ENCODE data around the gene PIGQ. TPM values are rescaled to one million over a fixed set of nuclear protein-coding genes. Genes with fewer than 3 reads are reported as not detected.

PIGQ gene
- total and polyA plus RNA-seq, 12 donors, result 13.7 to 43.7 (median 20.2) TPM

GRCh38 chr16:578870-579405 lies 9.2 kb downstream of the PIGQ start:
- 15 to 45% methylated on average over 34 of the region's 34 CpGs for WGBS, 2 donors
- Histone ChIP-seq H3K4me3 (peak overlapping the region in 4 of 10 donors; percentile 15 to 40 (median 34)), H3K9me3 (no peaks in the 10 kb centered on the region), H3K27ac (no peak overlapping the region), H3K36me3 (peaks cover 0 to 44% (median 12%) of the 10 kb centered on the region in 9 donors), H3K27me3 (no peaks in the 10 kb centered on the region), H3K4me1 (peaks cover 0 to 19% (median 6%) of the 10 kb centered on the region in 9 donors)
- peak; percentile 74 to 89 (median 80) for ATAC-seq
- DNase-seq, result peak; percentile 57 to 75
- TF ChIP-seq CTCF (IDR thresholded peaks at IDR 0.05), result peak; percentile 48 to 92 (median 78)
- intact Hi-C loops (cut with DNase I), result loop anchor here in 2 of 10 donors (5.0 kb wide), 2 partner anchors 78 to 83 kb away; no protein-coding TSS in a partner anchor

- intact Hi-C loops (cut with DNase I), result loop anchor here in 6 of 10 donors (5.0 to 10.0 kb wide), 4 partner anchors 74 to 156 kb away; partner anchors contain the start of genes RHOT2 (in 2 of the 6) and RAB11FIP3 (in 1 of the 6)
- no peak for ATAC-seq
- 92 to 96% methylated on average over 27 of the region's 27 CpGs for WGBS, 2 donors
Observed at GRCh38 chr16:580141-580945, 10.6 kb downstream of the PIGQ start.

GRCh38 chr16:580946-581498 lies 11.3 kb downstream of the PIGQ start:
- Histone ChIP-seq H3K9me3 (no peaks in the 10 kb centered on the region), H3K4me1 (peaks cover 0 to 27% (median 6%) of the 10 kb centered on the region in 9 donors), H3K27me3 (no peaks in the 10 kb centered on the region), H3K27ac (no peak overlapping the region), H3K4me3 (no peak overlapping the region), H3K36me3 (peaks cover 0 to 23% (median 0%) of the 10 kb centered on the region in 9 donors)
- no peak for ATAC-seq
- intact Hi-C loops (cut with DNase I), result loop anchor here in 6 of 10 donors (5.0 to 10.0 kb wide), 4 partner anchors 74 to 156 kb away; partner anchors contain the start of genes RHOT2 (in 2 of the 6) and RAB11FIP3 (in 1 of the 6)
- DNase-seq, result no peak
- 97 to 98% methylated on average over 19 of the region's 19 CpGs for WGBS, 2 donors
- no peak for TF ChIP-seq CTCF (IDR thresholded peaks at IDR 0.05)

More at GRCh38 chr16:580141-580945, 10.6 kb downstream of the PIGQ start:
- no peak overlapping the region for H3K4me3 ChIP-seq
- H3K27ac ChIP-seq, result no peak overlapping the region
- no peaks in the 10 kb centered on the region for H3K27me3 ChIP-seq
- peaks cover 0 to 30% (median 1%) of the 10 kb centered on the region in 9 donors for H3K36me3 ChIP-seq
- TF ChIP-seq CTCF (IDR thresholded peaks at IDR 0.05), result no peak
- H3K4me1 ChIP-seq, result peaks cover 0 to 20% (median 6%) of the 10 kb centered on the region in 9 donors
- no peak for DNase-seq
- no peaks in the 10 kb centered on the region for H3K9me3 ChIP-seq

- peak in 1 of 2 donors; percentile 21 for DNase-seq
- intact Hi-C loops (cut with DNase I), result loop anchor here in 6 of 10 donors (5.0 to 10.0 kb wide), 4 partner anchors 73 to 157 kb away; partner anchors contain the start of genes RHOT2 (in 2 of the 6) and RAB11FIP3 (in 1 of the 6)
Observed at GRCh38 chr16:582218-582613, 12.4 kb downstream of the PIGQ start.

More at GRCh38 chr16:582218-582613, 12.4 kb downstream of the PIGQ start:
- 81 to 92% methylated on average over 18 of the region's 18 CpGs for WGBS, 2 donors
- H3K36me3 ChIP-seq, result peaks cover 0 to 17% (median 0%) of the 10 kb centered on the region in 9 donors
- no peak overlapping the region for H3K27ac ChIP-seq
- H3K4me3 ChIP-seq, result no peak overlapping the region
- H3K27me3 ChIP-seq, result no peaks in the 10 kb centered on the region
- H3K4me1 ChIP-seq, result peaks cover 4 to 39% (median 13%) of the 10 kb centered on the region in 9 donors
- no peak for TF ChIP-seq CTCF (IDR thresholded peaks at IDR 0.05)
- ATAC-seq, result no peak
- H3K9me3 ChIP-seq, result no peaks in the 10 kb centered on the region
